8988T (cell line): ENCODE measurements around the gene TRMU.
"Not testable (repeated sequence)": the region's sequence is repeated elsewhere in the genome, so short reads cannot be mapped to it uniquely, and the experiment has no call there.

Experiments used
- DNase-seq: peaks from one replicate; pipeline ENCODE4 v3.0.0; 2011

The TRMU gene

DNA sequence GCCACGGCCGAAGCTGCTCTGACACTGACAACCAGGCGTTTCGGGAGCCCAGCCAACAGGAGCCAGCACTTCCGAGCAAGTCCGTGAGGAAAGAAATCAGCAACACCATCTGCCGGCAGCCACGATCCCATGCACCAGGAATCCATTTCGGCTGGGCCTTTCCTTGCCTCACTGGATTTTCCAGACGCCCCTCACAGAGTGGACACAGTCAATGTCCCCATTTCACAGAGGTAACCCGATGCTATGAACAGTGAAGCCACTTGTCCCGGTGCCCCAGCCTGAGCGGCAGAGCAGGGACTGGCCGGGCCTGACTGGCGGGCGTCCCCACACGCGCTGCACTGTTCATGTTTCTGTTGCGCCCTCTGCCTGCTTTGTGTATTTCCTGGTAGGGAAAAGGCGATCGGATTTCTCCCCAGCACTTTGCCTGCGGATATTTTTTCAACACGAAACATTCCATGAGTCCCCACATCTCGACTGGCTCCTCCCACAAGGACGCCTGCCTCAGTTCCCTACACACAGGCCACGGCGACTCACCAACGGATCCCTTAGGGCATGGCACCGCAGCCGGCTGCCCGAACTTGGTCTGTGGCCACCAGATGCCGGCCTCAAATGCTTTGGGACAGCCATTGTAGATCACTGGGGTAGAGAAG, 55.3 kb downstream of the TRMU start:
- DNase-seq, result no peak

- DNase-seq, result no peak
These were observed 56.1 kb downstream of the TRMU start for GRCh38 chr22:46391486-46392136.

GRCh38 chr22:46392137-46392844, 56.8 kb downstream of the TRMU start:
- no peak for DNase-seq

- no peak for DNase-seq
These were observed 58.4 kb downstream of the TRMU start for GRCh38 chr22:46393873-46394272.

DNA sequence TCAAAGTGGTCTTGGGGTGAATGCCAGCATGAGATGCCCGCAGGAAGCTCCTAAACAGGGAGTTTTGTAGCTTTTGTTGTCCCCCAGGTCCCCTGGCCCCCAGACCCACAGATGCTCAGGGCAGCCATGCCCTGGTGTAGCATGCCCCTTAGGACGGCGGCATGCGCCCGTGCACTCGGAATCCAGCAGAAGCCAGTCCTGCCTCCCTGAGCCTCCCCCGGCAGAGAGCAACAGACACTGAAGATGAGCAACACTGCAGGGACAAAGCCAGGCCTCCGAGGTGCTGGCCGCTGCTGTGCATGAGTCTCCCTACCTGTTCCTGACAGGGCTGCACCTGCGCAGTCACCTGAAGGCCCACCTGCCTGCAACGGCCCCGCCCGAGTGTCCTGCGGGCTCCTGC, 59.1 kb downstream of the TRMU start:
- DNase-seq, result no peak

DNA sequence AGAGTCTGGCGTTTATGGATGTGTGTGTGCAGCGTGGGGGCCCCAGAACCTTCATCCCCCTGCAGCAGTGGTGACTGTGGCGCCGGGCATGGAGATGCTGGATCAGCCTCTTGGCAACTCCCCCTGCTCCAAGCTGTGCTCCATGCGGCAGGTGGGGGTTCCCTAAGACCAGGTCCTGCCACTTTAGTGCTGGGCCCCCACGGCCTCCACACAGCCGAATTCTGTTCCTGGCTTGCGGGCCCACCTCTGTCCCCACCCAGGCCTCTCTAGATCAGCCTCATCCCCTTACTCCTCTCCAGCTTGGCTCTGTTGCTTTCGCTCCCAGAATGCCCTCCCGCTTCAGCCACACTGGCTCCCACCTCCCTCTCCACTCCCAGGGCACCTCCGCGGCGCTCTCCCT, 59.6 kb downstream of the TRMU start:
- DNase-seq, result no peak

GRCh38 chr22:46397049-46397448, 61.5 kb downstream of the TRMU start:
- DNase-seq, result not testable (repeated sequence)

- DNase-seq, result no peak
These were observed 62.0 kb downstream of the TRMU start for GRCh38 chr22:46397514-46397913.

DNA sequence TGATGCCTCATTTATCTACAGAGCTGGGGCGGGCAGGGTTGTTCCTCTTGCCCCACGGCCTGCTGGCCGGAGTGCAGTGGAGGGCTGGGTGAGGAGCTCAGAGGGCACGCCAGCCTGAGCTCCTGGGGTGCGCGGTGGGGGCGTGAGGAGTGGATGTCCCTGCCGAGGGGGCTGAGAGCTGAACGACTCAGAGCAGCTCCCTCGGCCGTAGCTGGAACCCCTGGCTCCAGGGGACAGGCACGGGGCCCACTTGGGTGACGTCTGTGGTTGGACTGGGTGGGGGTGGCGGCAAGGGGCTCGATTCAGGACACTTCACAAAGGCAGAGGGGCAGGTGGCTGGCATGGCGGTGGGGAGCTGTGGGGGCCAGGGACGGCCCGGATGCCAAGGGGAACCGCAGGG, 62.4 kb downstream of the TRMU start:
- no peak for DNase-seq

GRCh38 chr22:46399251-46400024, 63.9 kb downstream of the TRMU start:
- no peak for DNase-seq

- no peak for DNase-seq
These were observed 65.9 kb downstream of the TRMU start for GRCh38 chr22:46401370-46401769.

- no peak for DNase-seq
These were observed 67.0 kb downstream of the TRMU start for GRCh38 chr22:46402505-46402904.

DNA sequence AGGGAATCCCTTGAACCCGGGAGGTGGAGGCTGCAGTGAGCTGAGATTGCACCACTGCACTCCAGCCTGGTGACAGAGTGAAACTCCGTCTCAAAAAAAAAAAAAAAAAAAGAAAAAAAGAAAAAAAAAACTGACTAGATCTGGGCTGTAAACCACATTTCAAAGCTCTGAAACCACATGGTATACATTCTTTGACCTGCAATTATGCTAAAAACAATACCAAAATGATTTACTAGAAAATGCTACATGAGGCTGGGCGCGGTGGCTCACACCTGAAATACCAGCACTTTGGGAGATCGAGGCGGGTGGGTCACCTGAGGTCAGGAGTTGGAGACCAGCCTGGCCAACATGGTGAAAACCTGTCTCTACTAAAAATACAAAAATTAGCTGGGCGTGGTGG, 68.4 kb downstream of the TRMU start:
- not testable (repeated sequence) for DNase-seq

- DNase-seq, result no peak
These were observed 70.4 kb downstream of the TRMU start for GRCh38 chr22:46405901-46406300.

DNA sequence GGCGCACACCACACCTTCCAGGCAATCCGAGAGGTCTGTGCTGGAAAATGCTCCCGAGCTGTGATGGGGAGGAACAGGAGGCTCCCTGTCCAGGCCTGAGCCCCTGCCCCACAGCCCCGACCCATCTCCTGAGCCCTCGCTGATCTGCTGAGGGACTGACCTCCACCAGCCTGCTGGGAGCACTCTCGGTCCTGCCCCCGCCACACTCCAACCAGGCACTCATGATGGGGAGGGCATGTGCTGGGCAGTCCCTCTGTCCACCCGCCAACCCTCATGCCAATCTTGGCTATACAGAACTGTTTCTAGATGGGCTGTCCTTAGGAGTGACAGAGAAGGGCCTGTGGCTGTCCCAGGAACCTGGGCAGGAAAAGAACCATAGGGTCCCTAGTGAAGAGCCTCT, 70.8 kb downstream of the TRMU start:
- DNase-seq, result no peak

DNA sequence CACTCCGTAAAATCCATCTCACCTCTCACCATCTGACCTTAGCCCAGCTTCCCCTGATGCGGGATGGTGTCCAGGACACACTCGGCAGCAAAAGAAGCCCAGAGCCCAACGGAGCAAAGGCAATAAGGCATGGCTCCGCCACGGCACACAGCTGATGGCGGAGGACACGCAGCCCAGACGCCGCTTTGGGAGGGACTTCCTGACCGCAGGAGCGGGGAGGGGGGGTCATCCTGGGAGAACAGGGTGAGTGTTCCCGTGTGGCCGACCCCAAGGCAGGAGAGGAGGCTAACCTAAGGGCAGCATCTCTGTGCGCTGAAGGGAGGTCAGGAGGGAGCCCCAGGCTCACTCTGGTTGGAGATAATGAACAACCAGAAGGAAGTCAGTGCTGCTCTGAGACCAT, 71.3 kb downstream of the TRMU start:
- no peak for DNase-seq
